ENCODE data around the gene EFCAB5.

DNA sequence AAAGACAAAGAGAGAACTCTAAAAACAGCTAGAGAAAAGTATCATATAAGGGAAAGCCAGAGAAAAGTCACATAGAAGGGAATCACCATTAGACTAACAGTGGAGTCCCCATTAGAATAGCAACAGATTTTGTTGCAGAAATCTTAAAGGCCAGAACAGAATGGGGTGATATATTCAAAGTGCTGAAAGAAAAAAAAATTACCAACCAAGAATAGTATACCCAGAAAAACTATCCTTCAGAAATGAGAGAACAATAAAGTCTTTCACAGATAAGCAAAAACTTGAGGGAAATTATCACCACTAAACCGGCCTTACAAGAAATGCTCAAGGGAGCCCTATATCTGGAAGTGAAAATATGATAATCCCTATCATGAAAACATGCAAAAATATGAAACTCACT, 123.3 kb downstream of the EFCAB5 start:
- no peak for TF ChIP-seq EP300 (IDR thresholded peaks at IDR 0.05; ENCODE audit: borderline replicate concordance in 1 of 2, low read depth in 2 of 2, low read length in 2 of 2)
- TF ChIP-seq, protein P1, sequence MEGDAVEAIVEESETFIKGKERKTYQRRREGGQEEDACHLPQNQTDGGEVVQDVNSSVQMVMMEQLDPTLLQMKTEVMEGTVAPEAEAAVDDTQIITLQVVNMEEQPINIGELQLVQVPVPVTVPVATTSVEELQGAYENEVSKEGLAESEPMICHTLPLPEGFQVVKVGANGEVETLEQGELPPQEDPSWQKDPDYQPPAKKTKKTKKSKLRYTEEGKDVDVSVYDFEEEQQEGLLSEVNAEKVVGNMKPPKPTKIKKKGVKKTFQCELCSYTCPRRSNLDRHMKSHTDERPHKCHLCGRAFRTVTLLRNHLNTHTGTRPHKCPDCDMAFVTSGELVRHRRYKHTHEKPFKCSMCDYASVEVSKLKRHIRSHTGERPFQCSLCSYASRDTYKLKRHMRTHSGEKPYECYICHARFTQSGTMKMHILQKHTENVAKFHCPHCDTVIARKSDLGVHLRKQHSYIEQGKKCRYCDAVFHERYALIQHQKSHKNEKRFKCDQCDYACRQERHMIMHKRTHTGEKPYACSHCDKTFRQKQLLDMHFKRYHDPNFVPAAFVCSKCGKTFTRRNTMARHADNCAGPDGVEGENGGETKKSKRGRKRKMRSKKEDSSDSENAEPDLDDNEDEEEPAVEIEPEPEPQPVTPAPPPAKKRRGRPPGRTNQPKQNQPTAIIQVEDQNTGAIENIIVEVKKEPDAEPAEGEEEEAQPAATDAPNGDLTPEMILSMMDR (IDR thresholded peaks at IDR 0.05; ENCODE audit: control extremely low read depth in 1 of 3, insufficient read depth in 1 of 3, low read depth in 1 of 3, low read length in 3 of 3) = no peak
- TF ChIP-seq EZH2 (IDR thresholded peaks at IDR 0.05; ENCODE audit: low read depth, low read length, severe bottlenecking) = no peak
- no peak for TF ChIP-seq RAD21 (IDR thresholded peaks at IDR 0.05 in 1 of 2, conservative IDR thresholded peaks at IDR 0.05 in 1 of 2; ENCODE audit: low read depth in 2 of 2, low read length in 2 of 2)
- TF ChIP-seq SIRT6 (IDR thresholded peaks at IDR 0.05; ENCODE audit: low read length) = no peak
- TF ChIP-seq PHF8 (conservative IDR thresholded peaks at IDR 0.05; ENCODE audit: low read depth, low read length) = no peak
- TF ChIP-seq, protein P2, sequence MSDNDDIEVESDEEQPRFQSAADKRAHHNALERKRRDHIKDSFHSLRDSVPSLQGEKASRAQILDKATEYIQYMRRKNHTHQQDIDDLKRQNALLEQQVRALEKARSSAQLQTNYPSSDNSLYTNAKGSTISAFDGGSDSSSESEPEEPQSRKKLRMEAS (IDR thresholded peaks at IDR 0.05) = no peak
- TF ChIP-seq YY1 (IDR thresholded peaks at IDR 0.05; ENCODE audit: low read depth, low read length) = no peak
- no peak for TF ChIP-seq CEBPB (IDR thresholded peaks at IDR 0.05; ENCODE audit: low read depth, low read length)
- TF ChIP-seq ZNF274 (IDR thresholded peaks at IDR 0.05; ENCODE audit: borderline replicate concordance, extremely low read depth, low read length) = no peak
- TF ChIP-seq POLR2AphosphoS5 (IDR thresholded peaks at IDR 0.05; ENCODE audit: low read depth, low read length) = no peak
- no peak for TF ChIP-seq CBX5 (IDR thresholded peaks at IDR 0.05; ENCODE audit: low read depth, low read length)
